Muscle of arm (tissue), 12 donors: ENCODE data around the gene SLC51A. TPM values are rescaled to one million over a fixed set of nuclear protein-coding genes. Genes with fewer than 3 reads are reported as not detected.
"Not testable (repeated sequence)": the region's sequence is repeated elsewhere in the genome, so short reads cannot be mapped to it uniquely, and the experiment has no call there.

Experiments used
- DNase-seq: peaks from one replicate; pipeline ENCODE4 v3.0.0-alpha.2; 2013
- polyA plus RNA-seq, 12 donors: library from polyadenylated mRNA; unstranded; fragments of 120-200 nt; gene quantifications; one replicate each; pipeline ENCODE4 v1.2.1, GENCODE V29; 2013; ENCODE audit not compliant: insufficient read length in 12 of 12

SLC51A gene
- polyA plus RNA-seq, 12 donors, result 4.8 to 11.6 (median 7.3) TPM; not detected in 2

- no peak for DNase-seq
Measured at GRCh38 chr3:196237203-196237602, 20.9 kb downstream of the SLC51A start.

GRCh38 chr3:196238612-196239560, 22.6 kb downstream of the SLC51A start:
- no peak for DNase-seq

- DNase-seq, result no peak
Measured at GRCh38 chr3:196240424-196240823, 24.1 kb downstream of the SLC51A start.

GRCh38 chr3:196241704-196242103, 25.4 kb downstream of the SLC51A start:
- no peak for DNase-seq

- not testable (repeated sequence) for DNase-seq
Measured at GRCh38 chr3:196244166-196244565, 27.8 kb downstream of the SLC51A start.

- DNase-seq, result no peak
Measured at GRCh38 chr3:196246612-196247308, 30.4 kb downstream of the SLC51A start.

GRCh38 chr3:196251918-196252317, 35.6 kb downstream of the SLC51A start:
- DNase-seq, result no peak

- DNase-seq, result no peak
Measured at GRCh38 chr3:196254376-196255283, 38.3 kb downstream of the SLC51A start.

GRCh38 chr3:196255776-196256175, 39.4 kb downstream of the SLC51A start:
- DNase-seq, result no peak

- no peak for DNase-seq
Measured at GRCh38 chr3:196260784-196261183, 44.5 kb downstream of the SLC51A start.

- no peak for DNase-seq
Measured at GRCh38 chr3:196263819-196264218, 47.5 kb downstream of the SLC51A start.

- DNase-seq, result no peak
Measured at GRCh38 chr3:196268284-196269163, 52.2 kb downstream of the SLC51A start.

GRCh38 chr3:196270499-196270898, 54.2 kb downstream of the SLC51A start:
- no peak for DNase-seq

GRCh38 chr3:196272826-196273225, 56.5 kb downstream of the SLC51A start:
- no peak for DNase-seq

GRCh38 chr3:196273655-196274054, 57.3 kb downstream of the SLC51A start:
- DNase-seq, result no peak

- DNase-seq, result no peak
Measured at GRCh38 chr3:196274585-196274984, 58.3 kb downstream of the SLC51A start.

GRCh38 chr3:196275126-196275525, 58.8 kb downstream of the SLC51A start:
- no peak for DNase-seq

GRCh38 chr3:196280689-196281440, 64.5 kb downstream of the SLC51A start:
- DNase-seq, result no peak

- DNase-seq, result no peak
Measured at GRCh38 chr3:196281962-196282361, 65.6 kb downstream of the SLC51A start.
